Activated T-cell treated with anti-CD3 and anti-CD28 coated beads, Interleukin-2, amount 50 U/mL, for 4 hours (primary cell): Measurements from ENCODE around the gene CLTC. TPM values are rescaled to one million over a fixed set of nuclear protein-coding genes. Genes with fewer than 3 reads are reported as not detected.
"Not testable (repeated sequence)": the region's sequence is repeated elsewhere in the genome, so short reads cannot be mapped to it uniquely, and the experiment has no call there.

Source experiments
- ATAC-seq, 2 donors: fragments of 200-7000 bp; cut with Tn5 transposase; one replicate each; pipeline ENCODE4 v1.10.0; 2021
- DNase-seq: peaks from one replicate; pipeline ENCODE4 v3.0.0-alpha.2; 2020
- H3K27me3 Mint-ChIP-seq: one replicate; pipeline ENCODE4 v1.8.0; 2021; ENCODE audit warnings: low read depth, mixed read lengths
- H3K36me3 Mint-ChIP-seq: one replicate; pipeline ENCODE4 v1.8.0; 2022; ENCODE audit warnings: mixed read lengths; ENCODE audit not compliant: insufficient read depth
- H3K4me1 Mint-ChIP-seq: one replicate; pipeline ENCODE4 v1.8.0; 2021; ENCODE audit warnings: low read depth, mixed read lengths
- H3K4me3 Mint-ChIP-seq: one replicate; pipeline ENCODE4 v1.8.0; 2021; ENCODE audit warnings: mild to moderate bottlenecking, moderate library complexity, mixed read lengths
- H3K9me3 Mint-ChIP-seq: one replicate; pipeline ENCODE4 v1.8.0; 2021; ENCODE audit warnings: mixed read lengths
- total RNA-seq, 3 donors: library from RNA; stranded (reverse); gene quantifications; one replicate each; pipeline ENCODE4 v1.2.1, GENCODE V29; 2021

Gene CLTC
- total RNA-seq, 3 donors from 2014 or later, result 177 to 195 (median 183) TPM

GRCh38 chr17:59643159-59644140, 23.8 kb downstream of the CLTC start:
- ATAC-seq, result no peak
- H3K4me3 Mint-ChIP-seq, result no peak overlapping the region
- peaks cover 18% of the 10 kb centered on the region for H3K36me3 Mint-ChIP-seq
- peaks cover 46% of the 10 kb centered on the region for H3K4me1 Mint-ChIP-seq
- no peaks in the 10 kb centered on the region for H3K9me3 Mint-ChIP-seq
- no peak for DNase-seq
- no peaks in the 10 kb centered on the region for H3K27me3 Mint-ChIP-seq

DNA sequence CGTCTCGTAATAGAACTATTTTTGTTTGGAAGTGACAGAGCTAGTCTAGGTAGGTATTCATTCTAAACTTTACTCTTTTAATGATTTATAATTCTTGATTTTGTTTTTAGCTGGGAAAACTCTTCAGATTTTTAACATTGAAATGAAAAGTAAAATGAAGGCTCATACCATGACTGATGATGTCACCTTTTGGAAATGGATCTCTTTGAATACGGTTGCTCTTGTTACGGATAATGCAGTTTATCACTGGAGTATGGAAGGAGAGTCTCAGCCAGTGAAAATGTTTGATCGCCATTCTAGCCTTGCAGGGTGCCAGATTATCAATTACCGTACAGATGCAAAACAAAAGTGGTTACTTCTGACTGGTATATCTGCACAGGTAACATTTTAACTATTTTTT, 27.6 kb downstream of the CLTC start:
- Mint-ChIP-seq H3K27me3 (no peaks in the 10 kb centered on the region), H3K4me3 (no peak overlapping the region), H3K9me3 (no peaks in the 10 kb centered on the region), H3K4me1 (peaks cover 41% of the 10 kb centered on the region), H3K36me3 (peaks cover 40% of the 10 kb centered on the region)
- DNase-seq, result no peak
- no peak for ATAC-seq

GRCh38 chr17:59649886-59650285, 30.2 kb downstream of the CLTC start:
- Mint-ChIP-seq H3K36me3 (peaks cover 47% of the 10 kb centered on the region), H3K4me1 (peaks cover 29% of the 10 kb centered on the region)

GRCh38 chr17:59650642-59651041, 30.9 kb downstream of the CLTC start:
- ATAC-seq (peak; percentile 46 to 48), DNase-seq (no peak)
- H3K4me1 Mint-ChIP-seq, result peaks cover 29% of the 10 kb centered on the region
- no peaks in the 10 kb centered on the region for H3K27me3 Mint-ChIP-seq
- no peak overlapping the region for H3K4me3 Mint-ChIP-seq
- no peaks in the 10 kb centered on the region for H3K9me3 Mint-ChIP-seq
- H3K36me3 Mint-ChIP-seq, result peaks cover 51% of the 10 kb centered on the region

More at GRCh38 chr17:59649886-59650285, 30.2 kb downstream of the CLTC start:
- H3K27me3 Mint-ChIP-seq, result no peaks in the 10 kb centered on the region
- H3K4me3 Mint-ChIP-seq, result no peak overlapping the region
- ATAC-seq (no peak), DNase-seq (no peak)
- no peaks in the 10 kb centered on the region for H3K9me3 Mint-ChIP-seq

- ATAC-seq (no peak), DNase-seq (no peak)
- H3K27me3 Mint-ChIP-seq, result no peaks in the 10 kb centered on the region
- peaks cover 29% of the 10 kb centered on the region for H3K4me1 Mint-ChIP-seq
- no peaks in the 10 kb centered on the region for H3K9me3 Mint-ChIP-seq
- no peak overlapping the region for H3K4me3 Mint-ChIP-seq
- peaks cover 50% of the 10 kb centered on the region for H3K36me3 Mint-ChIP-seq
These were observed 31.7 kb downstream of the CLTC start for GRCh38 chr17:59651346-59651745.

- Mint-ChIP-seq H3K9me3 (no peaks in the 10 kb centered on the region), H3K4me1 (peaks cover 29% of the 10 kb centered on the region), H3K27me3 (no peaks in the 10 kb centered on the region), H3K36me3 (peaks cover 48% of the 10 kb centered on the region), H3K4me3 (no peak overlapping the region)
- ATAC-seq (no peak), DNase-seq (no peak)
These were observed 32.4 kb downstream of the CLTC start for GRCh38 chr17:59652119-59652518.

GRCh38 chr17:59656624-59657023, 36.9 kb downstream of the CLTC start:
- not testable (repeated sequence) for DNase-seq, H3K27me3 Mint-ChIP-seq, H3K4me1 Mint-ChIP-seq

DNA sequence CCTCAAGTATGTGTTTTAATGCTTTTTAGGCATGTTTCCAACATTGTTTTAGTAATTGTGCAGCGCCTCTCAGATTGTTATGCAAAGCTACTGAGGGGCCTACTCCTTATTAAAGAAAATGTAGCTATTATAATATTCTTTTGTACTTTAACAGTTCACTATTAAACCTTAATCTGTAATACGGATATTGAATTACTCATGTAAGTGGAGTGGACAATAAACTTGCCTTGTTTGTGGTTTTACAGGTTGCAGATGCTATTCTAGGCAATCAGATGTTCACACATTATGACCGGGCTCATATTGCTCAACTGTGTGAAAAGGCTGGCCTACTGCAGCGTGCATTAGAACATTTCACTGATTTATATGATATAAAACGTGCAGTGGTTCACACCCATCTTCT, 46.5 kb downstream of the CLTC start:
- Mint-ChIP-seq H3K27me3 (no peaks in the 10 kb centered on the region), H3K4me1 (peaks cover 14% of the 10 kb centered on the region), H3K4me3 (no peak overlapping the region), H3K9me3 (no peaks in the 10 kb centered on the region), H3K36me3 (peaks cover 24% of the 10 kb centered on the region)
- ATAC-seq (no peak), DNase-seq (no peak)

More at GRCh38 chr17:59656624-59657023, 36.9 kb downstream of the CLTC start:
- H3K4me3 Mint-ChIP-seq, ATAC-seq, H3K9me3 Mint-ChIP-seq: not testable (repeated sequence)
- H3K36me3 Mint-ChIP-seq, result peaks cover 44% of the 10 kb centered on the region

DNA sequence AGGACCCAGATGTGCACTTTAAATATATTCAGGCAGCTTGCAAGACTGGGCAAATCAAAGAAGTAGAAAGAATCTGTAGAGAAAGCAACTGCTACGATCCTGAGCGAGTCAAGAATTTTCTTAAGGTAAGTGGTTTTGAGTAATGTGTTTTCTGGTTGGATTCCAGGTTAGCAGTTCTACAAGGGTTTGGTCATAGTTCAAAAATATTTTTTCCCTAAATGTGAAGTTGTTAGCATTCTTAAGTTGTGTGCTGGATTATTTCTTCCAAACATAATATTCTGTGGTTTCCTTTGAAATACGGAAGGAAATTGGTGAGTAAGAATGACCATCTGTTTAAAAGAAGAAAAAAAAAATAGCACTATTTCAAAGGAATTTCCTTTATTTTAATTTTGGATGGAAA, 49.1 kb downstream of the CLTC start:
- Mint-ChIP-seq H3K4me3 (no peak overlapping the region), H3K27me3 (no peaks in the 10 kb centered on the region), H3K9me3 (no peaks in the 10 kb centered on the region), H3K36me3 (peaks cover 27% of the 10 kb centered on the region), H3K4me1 (peaks cover 17% of the 10 kb centered on the region)
- ATAC-seq, result no peak
- DNase-seq, result no peak

- DNase-seq (no peak), ATAC-seq (no peak)
- Mint-ChIP-seq H3K9me3 (no peaks in the 10 kb centered on the region), H3K27me3 (no peaks in the 10 kb centered on the region), H3K36me3 (peaks cover 26% of the 10 kb centered on the region), H3K4me3 (no peak overlapping the region), H3K4me1 (peaks cover 17% of the 10 kb centered on the region)
These were observed 49.7 kb downstream of the CLTC start for GRCh38 chr17:59669411-59669810.

DNA sequence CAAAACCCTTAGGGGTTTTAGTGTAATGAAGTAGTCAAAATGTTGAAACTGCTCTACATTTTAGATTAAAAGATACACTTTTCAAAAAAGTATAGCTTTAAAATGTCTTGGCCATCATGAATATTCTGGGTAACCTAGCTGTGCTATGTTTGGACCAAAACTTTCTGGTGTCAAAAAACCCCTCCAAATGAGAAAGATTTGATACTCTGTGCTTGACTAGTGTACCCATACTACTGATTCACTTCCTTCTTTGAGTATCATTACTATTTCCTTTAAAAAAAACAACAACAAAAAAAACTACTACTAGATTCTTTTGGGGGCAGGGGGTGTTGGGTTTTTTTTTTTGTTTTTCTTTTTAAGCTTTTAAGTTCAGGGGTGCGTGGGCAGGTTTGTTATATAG, 50.2 kb downstream of the CLTC start:
- H3K36me3 Mint-ChIP-seq, result peaks cover 25% of the 10 kb centered on the region
- H3K27me3 Mint-ChIP-seq, result no peaks in the 10 kb centered on the region
- no peaks in the 10 kb centered on the region for H3K9me3 Mint-ChIP-seq
- no peak for ATAC-seq
- no peak for DNase-seq
- peaks cover 17% of the 10 kb centered on the region for H3K4me1 Mint-ChIP-seq
- no peak overlapping the region for H3K4me3 Mint-ChIP-seq

DNA sequence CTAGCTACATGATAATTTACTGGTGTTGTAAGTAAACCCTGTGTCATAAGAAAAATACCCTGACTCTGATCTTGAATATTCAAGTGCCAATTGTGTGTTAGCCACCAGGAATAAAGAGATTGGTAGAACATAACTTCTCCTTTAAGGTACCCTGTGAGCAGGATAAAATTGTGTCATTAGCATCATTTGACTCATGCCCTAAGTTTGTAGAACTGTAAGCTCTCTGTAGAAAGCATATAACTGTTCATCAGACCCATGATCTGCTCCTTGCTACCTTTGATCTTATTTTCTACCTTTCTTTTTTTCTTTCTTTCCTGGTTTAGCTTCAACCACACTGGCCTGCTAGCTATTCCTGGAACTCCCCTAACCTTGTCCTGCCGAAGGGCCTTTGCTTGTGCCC, 51.7 kb downstream of the CLTC start:
- no peak overlapping the region for H3K4me3 Mint-ChIP-seq
- ATAC-seq (no peak), DNase-seq (no peak)
- no peaks in the 10 kb centered on the region for H3K9me3 Mint-ChIP-seq
- H3K27me3 Mint-ChIP-seq, result no peaks in the 10 kb centered on the region
- H3K4me1 Mint-ChIP-seq, result peaks cover 15% of the 10 kb centered on the region
- H3K36me3 Mint-ChIP-seq, result peaks cover 24% of the 10 kb centered on the region

DNA sequence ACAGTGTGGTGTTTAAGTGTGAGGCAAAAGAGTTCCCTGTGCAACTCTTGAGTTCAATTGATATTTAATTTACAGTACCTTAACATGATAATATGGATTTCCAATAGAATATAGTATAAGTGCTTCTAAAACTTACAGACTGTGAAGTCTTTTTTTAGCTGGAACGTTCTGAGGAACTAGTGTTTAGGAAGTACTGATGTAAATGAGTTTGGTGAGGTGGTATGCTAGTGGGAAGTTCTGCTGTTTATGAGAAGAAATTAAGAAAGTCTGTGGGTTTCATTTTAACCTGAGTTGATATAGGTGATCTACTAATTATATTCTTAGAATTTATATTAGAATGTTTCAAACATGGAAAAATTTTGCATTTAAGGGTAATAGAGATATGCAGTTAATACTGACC, 55.5 kb downstream of the CLTC start:
- no peak overlapping the region for H3K4me3 Mint-ChIP-seq
- no peaks in the 10 kb centered on the region for H3K27me3 Mint-ChIP-seq
- no peaks in the 10 kb centered on the region for H3K9me3 Mint-ChIP-seq
- DNase-seq, result no peak
- peaks cover 29% of the 10 kb centered on the region for H3K36me3 Mint-ChIP-seq
- peaks cover 7% of the 10 kb centered on the region for H3K4me1 Mint-ChIP-seq
- no peak for ATAC-seq

DNA sequence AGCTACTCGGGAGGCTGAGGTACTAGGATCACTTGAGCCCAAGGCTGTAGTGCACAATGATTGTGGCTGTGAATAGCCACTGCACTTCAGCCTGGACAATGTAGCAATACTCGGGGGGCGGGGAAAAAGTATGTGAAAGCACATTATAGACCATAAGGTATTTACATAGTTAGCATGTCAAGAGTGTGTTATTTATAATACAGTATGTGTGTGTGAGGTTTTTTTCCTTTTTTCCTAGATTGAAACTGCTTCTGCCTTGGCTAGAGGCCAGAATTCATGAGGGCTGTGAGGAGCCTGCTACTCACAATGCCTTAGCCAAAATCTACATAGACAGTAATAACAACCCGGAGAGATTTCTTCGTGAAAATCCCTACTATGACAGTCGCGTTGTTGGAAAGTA, 57.0 kb downstream of the CLTC start:
- Mint-ChIP-seq H3K36me3 (peaks cover 30% of the 10 kb centered on the region), H3K9me3 (no peaks in the 10 kb centered on the region), H3K27me3 (no peaks in the 10 kb centered on the region), H3K4me3 (no peak overlapping the region), H3K4me1 (peaks cover under 1% of the 10 kb centered on the region)
- ATAC-seq, result no peak
- DNase-seq, result no peak

DNA sequence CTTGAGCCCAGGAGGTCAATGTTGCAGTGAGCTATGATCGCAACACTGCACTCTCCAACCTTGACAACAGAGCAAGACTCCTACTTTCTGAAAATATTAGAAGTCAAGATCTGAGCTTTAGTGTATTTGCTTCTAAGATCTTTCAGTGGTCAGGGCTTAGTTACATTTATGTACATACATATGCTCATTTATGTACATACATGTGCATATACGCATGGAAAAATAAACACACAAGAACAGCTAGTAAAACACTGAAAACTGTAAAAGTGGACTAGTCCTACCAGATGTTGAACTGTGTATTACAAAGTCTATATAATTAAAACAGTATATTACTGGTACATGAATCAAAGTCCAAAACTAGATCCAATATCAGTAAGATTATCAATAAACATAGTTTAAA, 59.2 kb downstream of the CLTC start:
- Mint-ChIP-seq H3K9me3 (no peaks in the 10 kb centered on the region), H3K4me3 (no peak overlapping the region), H3K27me3 (no peaks in the 10 kb centered on the region), H3K4me1 (no peaks in the 10 kb centered on the region), H3K36me3 (peaks cover 38% of the 10 kb centered on the region)
- ATAC-seq (no peak), DNase-seq (no peak)
